HepG2 (cell line): Measurements from ENCODE around the gene CREB1. TPM values are rescaled to one million over a fixed set of nuclear protein-coding genes. Genes with fewer than 3 reads are reported as not detected.

ENCODE experiments used
- ATAC-seq: fragments of 200-7000 bp; cut with Tn5 transposase; 3 replicates; pipeline ENCODE4 v1.9.1; 2020; ENCODE audit warnings: mild to moderate bottlenecking, moderate library complexity
- BruUV-seq: library from RNA; stranded (reverse); fragments of 400-500 nt; replicated peaks from 2 replicates; lab custom pipeline; 2021; lab: Mats Ljungman, UMichigan
- CTCF ChIA-PET: fragments of 300-600 bp; formaldehyde crosslinking; extraction: SDS; loops from one replicate; lab custom pipeline; 2021; ENCODE audit warnings: low total read pairs, inconsistent platforms, low intra/inter-chr PET ratio; lab: Yijun Ruan, JAX
- POLR2A ChIA-PET: fragments of 350-600 bp; sonication (Branson Sonifier 250); formaldehyde crosslinking; loops from one replicate; lab custom pipeline; 2020; ENCODE audit warnings: antibody characterized with exemption, inconsistent platforms; lab: Yijun Ruan, JAX
- DNase-seq: peaks from one replicate; pipeline ENCODE4 v3.0.0-alpha.2; 2015; ENCODE audit warnings: low spot score
- FAIRE-seq: peaks from 3 replicates; lab custom pipeline; 2011; peaks lifted over from hg19 to GRCh38; lab: Jason Lieb, UNC
- H2AFZ ChIP-seq: one replicate; pipeline ENCODE4 v1.6.1; 2011; ENCODE audit warnings: low read length, inconsistent platforms
- H3K27ac ChIP-seq: fragments of 300-600 bp; 3 replicates; pipeline ENCODE4 v1.8.0; 2011; ENCODE audit warnings: mixed run types, mild to moderate bottlenecking, mixed read lengths, low read length, inconsistent platforms; ENCODE audit not compliant: insufficient read depth; ENCODE audit errors: extremely low read length
- H3K27me3 ChIP-seq, 2 experiments: fragments of 200-600 bp in 1 of 2; 2 replicates in 1 of 2; 3 replicates in 1 of 2; pipeline versions ENCODE4 v1.6.0 to v1.8.0; 2011; ENCODE audit warnings: low read length in 2 of 2, mild to moderate bottlenecking in 2 of 2, moderate library complexity in 2 of 2, inconsistent platforms in 1 of 2; ENCODE audit not compliant: insufficient read depth in 2 of 2, control insufficient read depth in 1 of 2
- H3K36me3 ChIP-seq, 2 experiments: fragments of 200-600 bp in 1 of 2; replicated peaks in 1 of 2; 2 replicates in 1 of 2; 3 replicates in 1 of 2; pipeline versions ENCODE4 v1.5.1 to v1.8.0; 2011; ENCODE audit warnings: low read length in 2 of 2, inconsistent platforms in 1 of 2; ENCODE audit not compliant: insufficient read depth in 2 of 2, control insufficient read depth in 1 of 2
- H3K4me1 ChIP-seq: 2 replicates; pipeline ENCODE4 v1.5.1; 2012; ENCODE audit warnings: low read length, inconsistent platforms; ENCODE audit not compliant: insufficient read depth
- H3K4me2 ChIP-seq: 2 replicates; pipeline ENCODE4 v1.6.0; 2011; ENCODE audit warnings: low read depth, low read length, inconsistent platforms
- H3K4me3 ChIP-seq, 3 experiments: fragments of 200-600 bp in 1 of 3; sonication (generic), shearing (Covaris generic) in 1 of 3; replicated peaks in 1 of 3; 2 replicates each; pipeline ENCODE4 v1.5.1; 2011 to 2016; ENCODE audit warnings: low read length in 3 of 3, inconsistent platforms in 2 of 3, low read depth in 2 of 3, mild to moderate bottlenecking in 2 of 3, control low read depth in 1 of 3, mixed read lengths in 1 of 3; ENCODE audit not compliant: insufficient read depth in 1 of 3
- H3K79me2 ChIP-seq: one replicate; pipeline ENCODE4 v1.6.1; 2011; ENCODE audit warnings: low read length, inconsistent platforms; ENCODE audit not compliant: insufficient read depth
- H3K9ac ChIP-seq: 2 replicates; pipeline ENCODE4 v1.6.0; 2011; ENCODE audit warnings: mild to moderate bottlenecking, low read depth, low read length, inconsistent platforms; ENCODE audit not compliant: insufficient read depth
- H3K9me3 ChIP-seq: 2 replicates; pipeline ENCODE4 v1.5.1; 2012; ENCODE audit warnings: mild to moderate bottlenecking, low read length
- H4K20me1 ChIP-seq: 2 replicates; pipeline ENCODE4 v1.6.0; 2011; ENCODE audit warnings: inconsistent platforms, mild to moderate bottlenecking, low read length, moderate library complexity; ENCODE audit not compliant: insufficient read depth
- CREM ChIP-seq, 2 experiments: sonication (generic) in 1 of 2; formaldehyde crosslinking in 1 of 2; IDR thresholded peaks; 2 replicates each; pipeline versions ENCODE4 v1.4.0 to v1.6.1; 2016 to 2020; ENCODE audit warnings: antibody characterized with exemption in 1 of 2, mild to moderate bottlenecking in 1 of 2, missing genetic modification reagents in 1 of 2
- FIP1L1 ChIP-seq: fragments of 200-400 bp; formaldehyde crosslinking; IDR thresholded peaks from 2 replicates; pipeline ENCODE4 v1.6.1; 2018; ENCODE audit warnings: low read depth, mild to moderate bottlenecking, low read length, moderate library complexity, borderline replicate concordance; ENCODE audit not compliant: insufficient read depth
- HMGA1 ChIP-seq: sonication (generic); formaldehyde crosslinking; conservative IDR thresholded peaks from 2 replicates; pipeline ENCODE4 v1.4.0; 2020; ENCODE audit warnings: missing genetic modification reagents
- KMT2B ChIP-seq: IDR thresholded peaks from 2 replicates; pipeline ENCODE4 v1.6.1; 2016; ENCODE audit warnings: missing genetic modification reagents, missing compliant biosample characterization
- PRDM4 ChIP-seq: sonication (generic); formaldehyde crosslinking; IDR thresholded peaks from 2 replicates; pipeline ENCODE4 v1.9.0; 2021; ENCODE audit warnings: missing genetic modification reagents, borderline replicate concordance
- RERE ChIP-seq: IDR thresholded peaks from 2 replicates; pipeline ENCODE4 v1.6.1; 2016; ENCODE audit warnings: low read depth, missing genetic modification reagents, missing compliant biosample characterization
- XRCC5 ChIP-seq: fragments of 200-400 bp; formaldehyde crosslinking; optimal IDR thresholded peaks from 2 replicates; pipeline ENCODE3; 2017; ENCODE audit warnings: mild to moderate bottlenecking, low read length
- ZBTB25 ChIP-seq: IDR thresholded peaks from 2 replicates; pipeline ENCODE4 v1.6.1; 2018; ENCODE audit warnings: missing genetic modification reagents
- ZNF446 ChIP-seq: sonication (generic); formaldehyde crosslinking; IDR thresholded peaks from 2 replicates; pipeline ENCODE4 v1.5.0; 2020; ENCODE audit warnings: mild to moderate bottlenecking, missing genetic modification reagents
- ZNF496 ChIP-seq: sonication (generic); formaldehyde crosslinking; IDR thresholded peaks from 2 replicates; pipeline ENCODE4 v1.8.1; 2023; ENCODE audit warnings: mild to moderate bottlenecking, moderate library complexity, missing genetic modification reagents; ENCODE audit not compliant: insufficient replicate concordance
- in situ Hi-C: cut with HindIII; loops from 2 replicates; pipeline ENCODE4 v1.10.0; 2017; ENCODE audit warnings: low pct_unique_long_range_greater_than_20kb; ENCODE audit not compliant: extremely low pct_ligation_motif_present
- intact Hi-C: fragments of 100-400 bp; cut with micrococcal nuclease; formaldehyde crosslinking; loops from one replicate; pipeline ENCODE4 v1.10.0; 2022; ENCODE audit not compliant: unreplicated experiment
- polyA plus RNA-seq, 8 experiments: library from polyadenylated mRNA; depleted of rRNA in 3 of 8; stranded (reverse) in 7 of 8; unstranded in 1 of 8; fragments of >200 nt; fragmentation: Illumina TruSeq in 4 of 8; extraction: Trizol in 4 of 8; gene quantifications; 2 replicates each; pipeline versions ENCODE4 v1.2.1 to v1.2.3, GENCODE V29; 2011 to 2016; ENCODE audit warnings: low read depth in 4 of 8, missing spikeins in 1 of 8, mixed read lengths in 1 of 8; ENCODE audit not compliant: insufficient read depth in 1 of 8
- total RNA-seq, 5 experiments: library from RNA; depleted of rRNA; stranded (reverse); fragments of >200 nt; fragmentation: Illumina TruSeq; extraction: Trizol; gene quantifications; 2 replicates each; pipeline ENCODE4 v1.2.3, GENCODE V29; 2016; ENCODE audit warnings: low read depth in 1 of 5

The CREB1 gene
- total and polyA plus RNA-seq, 2 of the 13 experiments (the other 11 are each of a cell fraction or from before 2014, with no cell fraction given) = 51.8 to 51.9 TPM

GRCh38 chr2:207640160-207640559, 110.4 kb downstream of the CREB1 start:
- Histone ChIP-seq H3K4me1 (no peaks in the 10 kb centered on the region), H3K27me3 (peaks cover 0 to 3% of the 10 kb centered on the region in 2 experiments; a peak in 1 of 5 replicates), H3K27ac (no peak overlapping the region), H3K4me3 (no peak overlapping the region), H3K9me3 (peaks cover 12% of the 10 kb centered on the region; the same call in 1 of the 2 replicates), H3K36me3 (no peaks in the 10 kb centered on the region), H3K79me2 (no peaks in the 10 kb centered on the region), H3K4me2 (no peak overlapping the region), H2AFZ (no peak overlapping the region), H3K9ac (no peak overlapping the region), H4K20me1 (no peaks in the 10 kb centered on the region)
- TF ChIP-seq RERE (CRISPR knock-in tag) (no peak), KMT2B (CRISPR knock-in tag) (no peak), ZNF446 (CRISPR knock-in tag) (no peak), ZBTB25 (CRISPR knock-in tag) (no peak), FIP1L1 (no peak), HMGA1 (no peak), ZNF496 (CRISPR knock-in tag) (no peak), CREM (IDR thresholded peaks at IDR 0.05) (no peak), CREM (CRISPR knock-in tag; IDR thresholded peaks at IDR 0.05) (no peak), PRDM4 (CRISPR knock-in tag) (no peak), XRCC5 (no peak)
- intact Hi-C loops (no loop called here), in situ Hi-C loops (no loop called here)
- FAIRE-seq (no peak), ATAC-seq (no peak), DNase-seq (no peak)
- POLR2A ChIA-PET = interaction anchor here (1.1 kb wide), 1 partner anchor 15 kb away, joined by 3 read pairs; the partner anchor contains the start of gene METTL21A
- CTCF ChIA-PET = no interaction called here
- no TSS peak for BruUV-seq
